Heart left ventricle (tissue), 13 donors: ENCODE data around the gene PFKP.

Experiments
- CTCF ChIP-seq, 12 donors: fragments of 200-600 bp; sonication (generic) in 4 of 12; IDR thresholded peaks; one replicate each; pipeline versions ENCODE4 v1.5.0 to v1.8.0; 2018 to 2022; ENCODE audit warnings: antibody characterized with exemption in 12 of 12, mild to moderate bottlenecking in 5 of 12
- POLR2A ChIP-seq, 2 donors: fragments of 450-650 bp; IDR thresholded peaks; one replicate each; pipeline ENCODE4 v1.6.1; 2017; ENCODE audit warnings: antibody characterized with exemption in 2 of 2, mild to moderate bottlenecking in 2 of 2, moderate library complexity in 2 of 2
- donor health status: ischemic (EF 13 %, LVEDD 7.1; RV severe dilation, severe dysfunction).
- donor health status: DM: no; HTN: yes; CAD: no.
- donor health status: DM: no; HTN: no; CAD: no.
- donor health status: ischemic (EF 25% LVEDD 6.9; RV normal size, moderate dysfunction).
- donor health status: ischemic (EF 25% LVEDD 5.7; RV mildly dilated, moderate dysfunction).
- donor health status: ischemic (EF 35%, LVEDD 5.7; RV mildly dilated, moderate dysfunction).
- donor health status: nonischemic (EF 11% LVEDD 7.7; RV severe dilation, severe dysfunction).
- donor health status: DM: yes; HTN: yes; CAD: no.
- donor health status: PGD.
- donor health status: ischemic (EF 29% LVEDD 5.4; RV normal size, mild dysfunction).
- donor health status: nonischemic (EF 23%, LVEDD 6.1; RV moderate dilation, normal function).

GRCh38 chr10:3118641-3119091 lies 51.3 kb downstream of the PFKP start:
- TF ChIP-seq CTCF (IDR thresholded peaks at IDR 0.05) (no peak), POLR2A (IDR thresholded peaks at IDR 0.05) (no peak)
